ENCODE measurements around the gene ACOT7.

- TF ChIP-seq MAX (CRISPR knock-in tag; IDR thresholded peaks at IDR 0.05) (no peak), ZNF423 (CRISPR knock-in tag; IDR thresholded peaks at IDR 0.05) (no peak), USF2 (CRISPR knock-in tag; IDR thresholded peaks at IDR 0.05) (no peak)
These were observed 167.9 kb downstream of the ACOT7 start for GRCh38 chr1:6225651-6226050.
